ENCODE data around the gene BRSK1. TPM values are rescaled to one million over a fixed set of nuclear protein-coding genes. Genes with fewer than 3 reads are reported as not detected.

BRSK1 gene
- total and polyA plus RNA-seq, 2 experiments from 2014 or later = 0.55 to 1.9 TPM

DNA sequence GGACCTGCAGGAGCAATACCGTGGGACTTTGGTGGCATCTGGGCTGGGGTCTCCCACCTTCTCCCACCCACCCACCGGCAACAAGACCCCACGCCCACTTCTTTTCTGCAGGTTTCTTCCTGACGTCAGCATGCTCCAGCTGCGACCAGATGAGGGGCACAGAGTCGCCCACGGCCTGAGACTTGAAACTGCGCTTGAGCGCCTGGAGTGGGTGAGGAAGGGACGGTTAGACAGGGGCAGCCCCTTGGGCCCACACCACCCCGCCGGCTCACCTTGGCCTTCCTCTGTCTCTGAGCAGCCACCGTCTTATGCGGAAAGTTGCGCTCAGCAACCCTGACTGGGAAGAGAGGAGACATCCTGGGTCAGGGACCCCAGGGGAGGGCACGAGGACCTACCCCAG, 77.1 kb downstream of the BRSK1 start:
- H3K9ac ChIP-seq = no peak overlapping the region
- in situ Hi-C loops (cut with MboI) = no loop called here
- no peaks in the 10 kb centered on the region for H4K20me1 ChIP-seq (ENCODE audit: insufficient read depth)
- peaks cover 7% of the 10 kb centered on the region for H3K27me3 ChIP-seq (replicated peaks; ENCODE audit: insufficient read depth)
- H3K9me2 ChIP-seq (ENCODE audit: insufficient read depth) = no peaks in the 10 kb centered on the region
- peaks cover 19% of the 10 kb centered on the region for H3F3A ChIP-seq (ENCODE audit: insufficient read depth)
- H2AFZ ChIP-seq = no peak overlapping the region
- no peaks in the 10 kb centered on the region for H3K4me1 ChIP-seq (ENCODE audit: insufficient read depth)
- H3K79me2 ChIP-seq (ENCODE audit: insufficient read depth) = no peaks in the 10 kb centered on the region
- H3K27ac ChIP-seq = no peak overlapping the region
- 84 to 87% methylated on average over 12 to 16 of the region's 16 CpGs for WGBS, 2 experiments (ENCODE audit: low coverage in 1 of 2, low lambda C conversion rate in 2 of 2, missing lambda C conversion rate in 2 of 2)
- H3K9me3 ChIP-seq (ENCODE audit: low read depth) = no peaks in the 10 kb centered on the region
- DNase-seq = no peak
- H3K36me3 ChIP-seq (ENCODE audit: low read depth) = no peaks in the 10 kb centered on the region; the same call in 1 of the 2 replicates
- TF ChIP-seq EZH2phosphoT487 (IDR thresholded peaks at IDR 0.05; ENCODE audit: insufficient read depth, low read depth) (no peak), EZH2 (IDR thresholded peaks at IDR 0.05; ENCODE audit: insufficient read depth, poor library complexity, severe bottlenecking) (no peak)
- no peak overlapping the region for H3K4me2 ChIP-seq (ENCODE audit: unreplicated experiment)
- no peak overlapping the region for H3K4me3 ChIP-seq

Small RNAs within 50 kb of the gene (microRNA-seq; reads per million reads assigned to microRNA genes)
- gene MIR6802 (ENCODE audit: borderline number of aligned reads) = 2.6 reads per million
- 6.6 reads per million, percentile 9 among the genes with 10 or more reads in this experiment for gene MIR6803 (ENCODE audit: borderline number of aligned reads)

Small RNAs within 50 kb of the gene (small RNA-seq; reads per million reads assigned to genes)
- gene MIR6802 (ENCODE audit: low read depth, low replicate concordance) = not detected
- gene MIR6803 (ENCODE audit: low read depth, low replicate concordance) = not detected

Other genes with a start within 250 kb of the BRSK1 start
- gene GP6, start 245.7 kb upstream of the BRSK1 start, total RNA-seq (2014; rRNA removed; shearing (Covaris generic)) = not detected in 2 replicates
- not detected in 2 replicates for gene GP6, start 245.7 kb upstream of the BRSK1 start, polyA plus RNA-seq (2016; fragmentation: Nextera tagmentation; extraction: Ambion mirVana)
- gene RDH13, start 220.8 kb upstream of the BRSK1 start, total RNA-seq (2014; rRNA removed; shearing (Covaris generic)) = 6.4 and 11.8 TPM in 2 replicates
- 7.8 and 9.6 TPM in 2 replicates for gene RDH13, start 220.8 kb upstream of the BRSK1 start, polyA plus RNA-seq (2016; fragmentation: Nextera tagmentation; extraction: Ambion mirVana)
- 0.76 and 1.3 TPM in 2 replicates for gene EPS8L1, start 208.1 kb upstream of the BRSK1 start, total RNA-seq (2014; rRNA removed; shearing (Covaris generic))
- gene EPS8L1, start 208.1 kb upstream of the BRSK1 start, polyA plus RNA-seq (2016; fragmentation: Nextera tagmentation; extraction: Ambion mirVana) = 0.56 and 1.1 TPM in 2 replicates
- 66.9 and 82.5 TPM in 2 replicates for gene PPP1R12C, start 166.4 kb upstream of the BRSK1 start, total RNA-seq (2014; rRNA removed; shearing (Covaris generic))
- gene PPP1R12C, start 166.4 kb upstream of the BRSK1 start, polyA plus RNA-seq (2016; fragmentation: Nextera tagmentation; extraction: Ambion mirVana) = 16.4 and 17.3 TPM in 2 replicates
- 0.76 TPM in 1 of 2 replicates, not detected in the other for gene TNNT1, start 134.8 kb upstream of the BRSK1 start, total RNA-seq (2014; rRNA removed; shearing (Covaris generic))
- 1.3 and 1.8 TPM in 2 replicates for gene TNNT1, start 134.8 kb upstream of the BRSK1 start, polyA plus RNA-seq (2016; fragmentation: Nextera tagmentation; extraction: Ambion mirVana)
- not detected in 2 replicates for gene TNNI3, start 126.3 kb upstream of the BRSK1 start, total RNA-seq (2014; rRNA removed; shearing (Covaris generic))
- gene TNNI3, start 126.3 kb upstream of the BRSK1 start, polyA plus RNA-seq (2016; fragmentation: Nextera tagmentation; extraction: Ambion mirVana) = 0.35 TPM in 1 of 2 replicates, not detected in the other
- gene DNAAF3, start 117.4 kb upstream of the BRSK1 start, total RNA-seq (2014; rRNA removed; shearing (Covaris generic)) = 0.22 and 0.25 TPM in 2 replicates
- 0.39 and 0.47 TPM in 2 replicates for gene DNAAF3, start 117.4 kb upstream of the BRSK1 start, polyA plus RNA-seq (2016; fragmentation: Nextera tagmentation; extraction: Ambion mirVana)
- not detected in 2 replicates for gene SYT5, start 103.7 kb upstream of the BRSK1 start, total RNA-seq (2014; rRNA removed; shearing (Covaris generic))
- gene SYT5, start 103.7 kb upstream of the BRSK1 start, polyA plus RNA-seq (2016; fragmentation: Nextera tagmentation; extraction: Ambion mirVana) = 0.28 and 0.38 TPM in 2 replicates
- 0.43 and 2.9 TPM in 2 replicates for gene PTPRH, start 74.5 kb upstream of the BRSK1 start, total RNA-seq (2014; rRNA removed; shearing (Covaris generic))
- 0.28 and 0.49 TPM in 2 replicates for gene PTPRH, start 74.5 kb upstream of the BRSK1 start, polyA plus RNA-seq (2016; fragmentation: Nextera tagmentation; extraction: Ambion mirVana)
- 0.63 and 2.4 TPM in 2 replicates for gene TMEM86B, start 55.2 kb upstream of the BRSK1 start, total RNA-seq (2014; rRNA removed; shearing (Covaris generic))
- gene TMEM86B, start 55.2 kb upstream of the BRSK1 start, polyA plus RNA-seq (2016; fragmentation: Nextera tagmentation; extraction: Ambion mirVana) = 0.41 and 0.46 TPM in 2 replicates
- gene PPP6R1, start 25.0 kb upstream of the BRSK1 start, total RNA-seq (2014; rRNA removed; shearing (Covaris generic)) = 36.2 and 36.9 TPM in 2 replicates
- gene PPP6R1, start 25.0 kb upstream of the BRSK1 start, polyA plus RNA-seq (2016; fragmentation: Nextera tagmentation; extraction: Ambion mirVana) = 9.7 and 12.1 TPM in 2 replicates
- gene HSPBP1, start 3.9 kb upstream of the BRSK1 start, total RNA-seq (2014; rRNA removed; shearing (Covaris generic)) = 31.9 and 42.5 TPM in 2 replicates
- gene HSPBP1, start 3.9 kb upstream of the BRSK1 start, polyA plus RNA-seq (2016; fragmentation: Nextera tagmentation; extraction: Ambion mirVana) = 60.2 and 62.5 TPM in 2 replicates
- gene TMEM150B, start 41.3 kb downstream of the BRSK1 start, total RNA-seq (2014; rRNA removed; shearing (Covaris generic)) = not detected in 2 replicates
- gene TMEM150B, start 41.3 kb downstream of the BRSK1 start, polyA plus RNA-seq (2016; fragmentation: Nextera tagmentation; extraction: Ambion mirVana) = not detected in 2 replicates
- gene KMT5C, start 55.9 kb downstream of the BRSK1 start, total RNA-seq (2014; rRNA removed; shearing (Covaris generic)) = 8.1 and 8.6 TPM in 2 replicates
- 1.9 and 2.7 TPM in 2 replicates for gene KMT5C, start 55.9 kb downstream of the BRSK1 start, polyA plus RNA-seq (2016; fragmentation: Nextera tagmentation; extraction: Ambion mirVana)
- gene COX6B2, start 70.7 kb downstream of the BRSK1 start, total RNA-seq (2014; rRNA removed; shearing (Covaris generic)) = not detected in 2 replicates
- gene COX6B2, start 70.7 kb downstream of the BRSK1 start, polyA plus RNA-seq (2016; fragmentation: Nextera tagmentation; extraction: Ambion mirVana) = not detected in 2 replicates
- not detected in 2 replicates for gene GARIN5B, start 79.3 kb downstream of the BRSK1 start, total RNA-seq (2014; rRNA removed; shearing (Covaris generic))
- not detected in 2 replicates for gene GARIN5B, start 79.3 kb downstream of the BRSK1 start, polyA plus RNA-seq (2016; fragmentation: Nextera tagmentation; extraction: Ambion mirVana)
- 12.8 and 28.7 TPM in 2 replicates for gene IL11, start 86.5 kb downstream of the BRSK1 start, total RNA-seq (2014; rRNA removed; shearing (Covaris generic))
- gene IL11, start 86.5 kb downstream of the BRSK1 start, polyA plus RNA-seq (2016; fragmentation: Nextera tagmentation; extraction: Ambion mirVana) = 6.7 and 6.9 TPM in 2 replicates
- gene TMEM190, start 92.8 kb downstream of the BRSK1 start, total RNA-seq (2014; rRNA removed; shearing (Covaris generic)) = not detected in 2 replicates
- gene TMEM190, start 92.8 kb downstream of the BRSK1 start, polyA plus RNA-seq (2016; fragmentation: Nextera tagmentation; extraction: Ambion mirVana) = 0.47 TPM in 1 of 2 replicates, not detected in the other
- gene TMEM238, start 100.3 kb downstream of the BRSK1 start, total RNA-seq (2014; rRNA removed; shearing (Covaris generic)) = 0.97 and 1.8 TPM in 2 replicates
- gene TMEM238, start 100.3 kb downstream of the BRSK1 start, polyA plus RNA-seq (2016; fragmentation: Nextera tagmentation; extraction: Ambion mirVana) = not detected in 2 replicates
- 300 and 875 TPM in 2 replicates for gene RPL28, start 101.9 kb downstream of the BRSK1 start, total RNA-seq (2014; rRNA removed; shearing (Covaris generic))
- gene RPL28, start 101.9 kb downstream of the BRSK1 start, polyA plus RNA-seq (2016; fragmentation: Nextera tagmentation; extraction: Ambion mirVana) = 530 and 536 TPM in 2 replicates
- 54.4 and 82.2 TPM in 2 replicates for gene UBE2S, start 123.8 kb downstream of the BRSK1 start, total RNA-seq (2014; rRNA removed; shearing (Covaris generic))
- 106 and 107 TPM in 2 replicates for gene UBE2S, start 123.8 kb downstream of the BRSK1 start, polyA plus RNA-seq (2016; fragmentation: Nextera tagmentation; extraction: Ambion mirVana)
- gene SHISA7, start 159.3 kb downstream of the BRSK1 start, total RNA-seq (2014; rRNA removed; shearing (Covaris generic)) = not detected in 2 replicates
- not detected in 2 replicates for gene SHISA7, start 159.3 kb downstream of the BRSK1 start, polyA plus RNA-seq (2016; fragmentation: Nextera tagmentation; extraction: Ambion mirVana)
- 103 and 116 TPM in 2 replicates for gene ISOC2, start 177.6 kb downstream of the BRSK1 start, total RNA-seq (2014; rRNA removed; shearing (Covaris generic))
- gene ISOC2, start 177.6 kb downstream of the BRSK1 start, polyA plus RNA-seq (2016; fragmentation: Nextera tagmentation; extraction: Ambion mirVana) = 34.0 and 35.3 TPM in 2 replicates
- gene C19orf85, start 180.8 kb downstream of the BRSK1 start, total RNA-seq (2014; rRNA removed; shearing (Covaris generic)) = not detected in 2 replicates
- not detected in 2 replicates for gene C19orf85, start 180.8 kb downstream of the BRSK1 start, polyA plus RNA-seq (2016; fragmentation: Nextera tagmentation; extraction: Ambion mirVana)
- gene ZNF628, start 192.6 kb downstream of the BRSK1 start, total RNA-seq (2014; rRNA removed; shearing (Covaris generic)) = 1.7 and 4.3 TPM in 2 replicates
- 1.1 TPM in 2 replicates for gene ZNF628, start 192.6 kb downstream of the BRSK1 start, polyA plus RNA-seq (2016; fragmentation: Nextera tagmentation; extraction: Ambion mirVana)
- 13.4 and 13.9 TPM in 2 replicates for gene NAT14, start 201.2 kb downstream of the BRSK1 start, total RNA-seq (2014; rRNA removed; shearing (Covaris generic))
- gene NAT14, start 201.2 kb downstream of the BRSK1 start, polyA plus RNA-seq (2016; fragmentation: Nextera tagmentation; extraction: Ambion mirVana) = 11.1 and 12.0 TPM in 2 replicates
- 12.6 and 14.4 TPM in 2 replicates for gene SSC5D, start 204.4 kb downstream of the BRSK1 start, total RNA-seq (2014; rRNA removed; shearing (Covaris generic))
- gene SSC5D, start 204.4 kb downstream of the BRSK1 start, polyA plus RNA-seq (2016; fragmentation: Nextera tagmentation; extraction: Ambion mirVana) = 9.8 and 10.0 TPM in 2 replicates